OCI-LY3 (cell line): ENCODE results near the gene RIBC1.
A peak's percentile ranks its signal among the peaks of the same experiment; 100 is the strongest.
"Not testable (repeated sequence)": the region's sequence is repeated elsewhere in the genome, so short reads cannot be mapped to it uniquely, and the experiment has no call there.

Source experiments
- H2AFZ ChIP-seq: fragments of 200-600, 300-600 bp; shearing (Covaris generic); 2 replicates; pipeline ENCODE4 v1.6.0; 2014; ENCODE audit warnings: antibody characterized with exemption, low read depth, low read length
- H3K27ac ChIP-seq: fragments of 200-600, 300-600 bp; sonication (generic); 2 replicates; pipeline ENCODE4 v1.5.1; 2014; ENCODE audit warnings: mild to moderate bottlenecking, low read length, moderate library complexity, mixed read lengths
- H3K27me3 ChIP-seq: fragments of 200-600, 300-600 bp; sonication (generic); 2 replicates; pipeline ENCODE4 v1.6.1; 2014; ENCODE audit warnings: low read depth, low read length, mixed read lengths
- H3K36me3 ChIP-seq: fragments of 200-600, 300-600 bp; sonication (generic); replicated peaks from 2 replicates; pipeline ENCODE3; 2014; ENCODE audit warnings: low read depth, low read length, mixed read lengths
- H3K4me1 ChIP-seq: fragments of 300-600, 200-600 bp; sonication (generic); 2 replicates; pipeline ENCODE4 v1.6.1; 2014; ENCODE audit warnings: low read length, mixed read lengths
- H3K4me2 ChIP-seq: fragments of 200-600, 300-600 bp; sonication (generic); 2 replicates; pipeline ENCODE4 v1.6.1; 2014; ENCODE audit warnings: low read length, mixed read lengths
- H3K4me3 ChIP-seq: fragments of 300-600, 200-600 bp; sonication (generic); 2 replicates; pipeline ENCODE4 v1.5.1; 2014; ENCODE audit warnings: antibody characterized with exemption, mild to moderate bottlenecking, low read length, moderate library complexity
- H3K79me2 ChIP-seq: fragments of 300-600, 200-600 bp; shearing (Covaris generic); 2 replicates; pipeline ENCODE4 v1.6.1; 2014; ENCODE audit warnings: mild to moderate bottlenecking, low read length, mixed read lengths
- H3K9ac ChIP-seq: fragments of 300-600, 200-600 bp; shearing (Covaris generic); 2 replicates; pipeline ENCODE4 v1.6.0; 2014; ENCODE audit warnings: mild to moderate bottlenecking, low read length, moderate library complexity
- H3K9me3 ChIP-seq: fragments of 200-600, 300-600 bp; shearing (Covaris generic); 2 replicates; pipeline ENCODE4 v1.6.1; 2014; ENCODE audit warnings: low read length, mixed read lengths; ENCODE audit not compliant: insufficient read depth
- H4K20me1 ChIP-seq: fragments of 200-600, 300-600 bp; sonication (generic); 2 replicates; pipeline ENCODE4 v1.6.1; 2016; ENCODE audit warnings: low read length, mixed read lengths; ENCODE audit not compliant: insufficient read depth
- EZH2phosphoT487 ChIP-seq: fragments of 200-600 bp; shearing (Covaris generic); IDR thresholded peaks from 2 replicates; pipeline ENCODE4 v1.6.1; 2018; ENCODE audit warnings: antibody characterized with exemption, mixed run types, low read depth
- TF ChIP-seq, protein P1 (sequence below): fragments of 200-600, 300-600 bp; sonication (generic); IDR thresholded peaks from 2 replicates; pipeline ENCODE4 v1.5.1; 2014; ENCODE audit warnings: antibody characterized with exemption, low read length, low read depth

RIBC1 gene

DNA sequence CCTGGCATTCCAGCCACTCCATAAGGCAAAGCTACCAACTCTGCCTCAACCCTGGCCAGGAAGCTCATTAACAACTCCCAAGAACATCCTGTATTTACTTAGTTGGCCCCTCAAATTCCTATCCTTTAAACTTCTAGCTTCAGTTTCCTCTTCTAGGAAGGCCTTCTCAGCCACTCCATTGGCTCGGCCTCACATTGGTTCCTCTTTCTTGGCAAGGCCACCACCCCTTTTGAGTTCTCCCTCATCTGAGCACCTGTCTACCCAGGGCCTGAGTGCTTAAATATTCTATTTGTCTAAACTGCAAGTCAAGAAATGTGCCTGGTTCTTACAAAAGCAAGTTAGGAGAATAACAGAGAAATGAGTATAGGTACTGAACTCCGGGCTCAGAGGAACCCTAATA is 10.2 kb upstream of the RIBC1 start:
- no peak overlapping the region for H3K4me3 ChIP-seq
- peaks cover 44% of the 10 kb centered on the region for H3K36me3 ChIP-seq

DNA sequence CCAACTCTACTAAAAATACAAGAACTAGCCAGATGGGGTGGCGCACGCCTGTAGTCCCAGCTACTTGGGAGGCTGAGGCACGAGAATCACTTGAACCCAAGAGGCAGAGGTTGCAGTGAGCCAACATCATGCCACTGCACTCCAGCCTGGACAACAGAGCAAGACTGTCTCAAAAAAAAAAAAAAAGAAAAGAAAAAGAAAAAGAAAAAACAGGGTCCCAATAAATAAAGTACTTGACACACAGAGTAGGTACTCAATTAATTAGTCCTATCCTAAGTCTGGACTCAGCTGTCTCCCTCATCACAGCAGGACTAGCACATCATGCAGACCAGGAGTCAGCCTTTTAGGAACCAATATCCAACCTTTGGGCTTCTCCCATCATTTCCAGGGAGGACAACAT is 2.3 kb upstream of the RIBC1 start:
- Histone ChIP-seq H3K4me1 (peaks cover 13% of the 10 kb centered on the region), H4K20me1 (peaks cover 14% of the 10 kb centered on the region), H3K79me2 (peaks cover 69% of the 10 kb centered on the region), H3K36me3 (peaks cover 13% of the 10 kb centered on the region), H3K4me2 (peak overlapping the region; percentile 98)
- H3K27me3 ChIP-seq, H3K9me3 ChIP-seq, H2AFZ ChIP-seq, H3K27ac ChIP-seq, H3K9ac ChIP-seq, H3K4me3 ChIP-seq: not testable (repeated sequence)

More for the DNA sequence above, 10.2 kb upstream of the RIBC1 start:
- H3K9ac ChIP-seq: no peak overlapping the region
- no peak overlapping the region for H3K27ac ChIP-seq
- H3K9me3 ChIP-seq: no peaks in the 10 kb centered on the region
- H3K4me1 ChIP-seq: no peaks in the 10 kb centered on the region
- H4K20me1 ChIP-seq: 0 out of 2 replicates have a peak, but pooled peaks cover 12% of the 10 kb centered on the region
- H3K27me3 ChIP-seq: no peaks in the 10 kb centered on the region
- peaks cover 39% of the 10 kb centered on the region for H3K79me2 ChIP-seq
- H2AFZ ChIP-seq: no peak overlapping the region
- TF ChIP-seq, protein P1, sequence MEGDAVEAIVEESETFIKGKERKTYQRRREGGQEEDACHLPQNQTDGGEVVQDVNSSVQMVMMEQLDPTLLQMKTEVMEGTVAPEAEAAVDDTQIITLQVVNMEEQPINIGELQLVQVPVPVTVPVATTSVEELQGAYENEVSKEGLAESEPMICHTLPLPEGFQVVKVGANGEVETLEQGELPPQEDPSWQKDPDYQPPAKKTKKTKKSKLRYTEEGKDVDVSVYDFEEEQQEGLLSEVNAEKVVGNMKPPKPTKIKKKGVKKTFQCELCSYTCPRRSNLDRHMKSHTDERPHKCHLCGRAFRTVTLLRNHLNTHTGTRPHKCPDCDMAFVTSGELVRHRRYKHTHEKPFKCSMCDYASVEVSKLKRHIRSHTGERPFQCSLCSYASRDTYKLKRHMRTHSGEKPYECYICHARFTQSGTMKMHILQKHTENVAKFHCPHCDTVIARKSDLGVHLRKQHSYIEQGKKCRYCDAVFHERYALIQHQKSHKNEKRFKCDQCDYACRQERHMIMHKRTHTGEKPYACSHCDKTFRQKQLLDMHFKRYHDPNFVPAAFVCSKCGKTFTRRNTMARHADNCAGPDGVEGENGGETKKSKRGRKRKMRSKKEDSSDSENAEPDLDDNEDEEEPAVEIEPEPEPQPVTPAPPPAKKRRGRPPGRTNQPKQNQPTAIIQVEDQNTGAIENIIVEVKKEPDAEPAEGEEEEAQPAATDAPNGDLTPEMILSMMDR: no peak
- TF ChIP-seq EZH2phosphoT487: no peak
- H3K4me2 ChIP-seq: no peak overlapping the region

DNA sequence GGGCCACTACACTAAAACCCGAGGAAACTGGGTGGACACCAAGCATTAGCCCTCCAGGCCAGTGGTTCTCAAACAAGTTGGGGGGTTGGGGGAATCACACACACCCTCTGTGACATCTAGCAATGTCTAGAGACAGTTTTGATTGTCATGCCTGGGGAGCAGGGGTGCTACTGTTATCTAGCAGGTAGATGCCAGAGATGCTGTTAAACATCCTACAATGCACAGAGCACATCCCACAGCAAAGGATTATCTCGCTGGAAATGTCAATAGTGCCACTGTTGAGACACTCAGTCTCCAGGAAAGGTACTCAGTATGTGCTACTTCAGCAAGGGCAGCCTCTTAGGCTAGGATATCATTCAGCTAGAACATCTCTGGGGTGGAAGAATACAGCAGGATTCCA is 1.5 kb upstream of the RIBC1 start:
- Histone ChIP-seq H3K9ac (peak overlapping the region; percentile 99), H3K4me1 (peaks cover 13% of the 10 kb centered on the region), H3K27me3 (no peaks in the 10 kb centered on the region), H3K9me3 (no peaks in the 10 kb centered on the region), H2AFZ (no peak overlapping the region), H4K20me1 (peaks cover 14% of the 10 kb centered on the region), H3K4me2 (peak overlapping the region; percentile 98), H3K36me3 (peaks cover 13% of the 10 kb centered on the region), H3K4me3 (peak overlapping the region; percentile 88), H3K27ac (no peak overlapping the region), H3K79me2 (peaks cover 63% of the 10 kb centered on the region)
- no peak for TF ChIP-seq EZH2phosphoT487
- TF ChIP-seq, protein P1: no peak

DNA sequence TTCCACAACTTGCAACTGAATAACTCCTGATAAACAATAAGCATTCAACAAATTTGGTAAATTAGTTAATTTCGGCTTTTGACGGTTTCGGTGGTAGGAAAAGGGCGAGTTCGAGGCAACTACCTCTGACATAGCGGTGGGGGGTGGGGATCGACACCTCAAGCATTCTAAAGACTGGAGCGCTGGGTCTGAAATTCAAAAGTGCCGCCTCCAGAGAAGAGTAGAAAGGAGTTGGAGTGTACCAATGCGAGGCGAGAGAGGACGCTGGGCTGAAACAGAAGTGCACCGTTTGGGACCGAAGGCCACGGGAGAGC is 944 bp upstream of the RIBC1 start:
- no peaks in the 10 kb centered on the region for H3K27me3 ChIP-seq
- peaks cover 13% of the 10 kb centered on the region for H3K4me1 ChIP-seq
- H3K27ac ChIP-seq: peak overlapping the region; percentile 93
- H3K36me3 ChIP-seq: peaks cover 13% of the 10 kb centered on the region
- no peaks in the 10 kb centered on the region for H3K9me3 ChIP-seq
- H2AFZ ChIP-seq: no peak overlapping the region
- TF ChIP-seq, protein P1: no peak
- H4K20me1 ChIP-seq: peaks cover 14% of the 10 kb centered on the region
- peak overlapping the region; percentile 98 for H3K4me2 ChIP-seq
- peaks cover 57% of the 10 kb centered on the region for H3K79me2 ChIP-seq
- H3K4me3 ChIP-seq: peak overlapping the region; percentile 88
- H3K9ac ChIP-seq: peak overlapping the region; percentile 99
